Tibial nerve (tissue), 4 donors: ENCODE results near the gene WWC2.

Source experiments
- EP300 ChIP-seq, 2 donors: sonication (generic); formaldehyde crosslinking; IDR thresholded peaks; one replicate each; pipeline ENCODE4 v1.6.1; 2017; ENCODE audit warnings: antibody characterized with exemption in 2 of 2, mild to moderate bottlenecking in 1 of 2
- POLR2A ChIP-seq, 2 donors: fragments of 450-650 bp; IDR thresholded peaks; one replicate each; pipeline ENCODE4 v1.6.1; 2017; ENCODE audit warnings: antibody characterized with exemption in 2 of 2, mild to moderate bottlenecking in 2 of 2, moderate library complexity in 2 of 2
- TF ChIP-seq, protein P1 (sequence below), 5 experiments: fragments of 200-600 bp in 3 of 5; fragments of 450-650 bp in 2 of 5; sonication (generic) in 3 of 5; IDR thresholded peaks; one replicate each; pipeline ENCODE4 v1.5.1; 2016 to 2019; ENCODE audit warnings: antibody characterized with exemption in 5 of 5, mild to moderate bottlenecking in 3 of 5, moderate library complexity in 2 of 5

DNA sequence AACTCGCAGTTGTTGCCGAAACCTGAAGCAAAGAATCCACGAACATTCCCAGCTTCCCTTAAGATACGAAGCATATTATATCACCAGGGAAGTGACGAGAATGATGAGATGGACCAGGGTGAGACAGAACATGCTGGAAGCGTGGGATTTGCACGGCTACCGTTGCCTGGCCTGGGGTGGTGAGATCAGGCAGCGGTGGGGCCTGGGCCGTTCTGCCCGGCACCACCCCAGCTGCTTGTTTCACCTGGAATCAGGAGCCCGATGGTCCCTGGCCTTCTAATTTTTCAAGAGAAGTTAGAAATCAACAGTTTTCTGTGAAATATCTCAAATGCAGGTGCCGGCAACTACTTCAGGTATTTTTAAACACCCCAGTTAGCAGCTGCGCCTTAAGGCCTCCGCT, 215.3 kb downstream of the WWC2 start:
- TF ChIP-seq, protein P1, sequence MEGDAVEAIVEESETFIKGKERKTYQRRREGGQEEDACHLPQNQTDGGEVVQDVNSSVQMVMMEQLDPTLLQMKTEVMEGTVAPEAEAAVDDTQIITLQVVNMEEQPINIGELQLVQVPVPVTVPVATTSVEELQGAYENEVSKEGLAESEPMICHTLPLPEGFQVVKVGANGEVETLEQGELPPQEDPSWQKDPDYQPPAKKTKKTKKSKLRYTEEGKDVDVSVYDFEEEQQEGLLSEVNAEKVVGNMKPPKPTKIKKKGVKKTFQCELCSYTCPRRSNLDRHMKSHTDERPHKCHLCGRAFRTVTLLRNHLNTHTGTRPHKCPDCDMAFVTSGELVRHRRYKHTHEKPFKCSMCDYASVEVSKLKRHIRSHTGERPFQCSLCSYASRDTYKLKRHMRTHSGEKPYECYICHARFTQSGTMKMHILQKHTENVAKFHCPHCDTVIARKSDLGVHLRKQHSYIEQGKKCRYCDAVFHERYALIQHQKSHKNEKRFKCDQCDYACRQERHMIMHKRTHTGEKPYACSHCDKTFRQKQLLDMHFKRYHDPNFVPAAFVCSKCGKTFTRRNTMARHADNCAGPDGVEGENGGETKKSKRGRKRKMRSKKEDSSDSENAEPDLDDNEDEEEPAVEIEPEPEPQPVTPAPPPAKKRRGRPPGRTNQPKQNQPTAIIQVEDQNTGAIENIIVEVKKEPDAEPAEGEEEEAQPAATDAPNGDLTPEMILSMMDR (IDR thresholded peaks at IDR 0.05) = no peak
- no peak for TF ChIP-seq POLR2A (IDR thresholded peaks at IDR 0.05)
- no peak for TF ChIP-seq EP300 (IDR thresholded peaks at IDR 0.05)
